ENCODE data around the gene FOSB. TPM values are rescaled to one million over a fixed set of nuclear protein-coding genes. Genes with fewer than 3 reads are reported as not detected.
A peak's percentile ranks its signal among the peaks of the same experiment; 100 is the strongest.

The FOSB gene
- total and polyA plus RNA-seq, 7 experiments from 2014 or later = 2.1 to 1,925 (median 19.3) TPM

DNA sequence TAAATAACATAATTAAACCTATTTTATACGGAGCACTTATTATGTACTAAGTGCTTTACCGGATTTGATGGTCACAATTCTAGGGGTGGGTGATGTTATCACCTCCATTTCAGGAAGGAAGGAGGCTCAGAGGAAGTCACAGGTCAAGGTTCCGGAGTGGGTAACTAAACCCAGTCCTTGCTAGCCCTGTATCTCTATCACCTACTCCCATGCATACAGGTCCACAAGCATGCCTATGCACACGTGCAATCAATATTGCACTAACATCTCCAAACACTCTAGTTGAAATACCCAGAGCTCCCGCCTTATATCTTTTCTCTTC lies 17.8 kb upstream of the FOSB start:
- Mint-ChIP-seq H3K4me1 (peaks cover 24 to 65% (median 46%) of the 10 kb centered on the region in 7 donors), H3K27ac (peak overlapping the region; percentile 97 to 100 (median 99)), H3K27me3 (peaks cover 0 to 16% (median 0%) of the 10 kb centered on the region in 5 donors)

DNA sequence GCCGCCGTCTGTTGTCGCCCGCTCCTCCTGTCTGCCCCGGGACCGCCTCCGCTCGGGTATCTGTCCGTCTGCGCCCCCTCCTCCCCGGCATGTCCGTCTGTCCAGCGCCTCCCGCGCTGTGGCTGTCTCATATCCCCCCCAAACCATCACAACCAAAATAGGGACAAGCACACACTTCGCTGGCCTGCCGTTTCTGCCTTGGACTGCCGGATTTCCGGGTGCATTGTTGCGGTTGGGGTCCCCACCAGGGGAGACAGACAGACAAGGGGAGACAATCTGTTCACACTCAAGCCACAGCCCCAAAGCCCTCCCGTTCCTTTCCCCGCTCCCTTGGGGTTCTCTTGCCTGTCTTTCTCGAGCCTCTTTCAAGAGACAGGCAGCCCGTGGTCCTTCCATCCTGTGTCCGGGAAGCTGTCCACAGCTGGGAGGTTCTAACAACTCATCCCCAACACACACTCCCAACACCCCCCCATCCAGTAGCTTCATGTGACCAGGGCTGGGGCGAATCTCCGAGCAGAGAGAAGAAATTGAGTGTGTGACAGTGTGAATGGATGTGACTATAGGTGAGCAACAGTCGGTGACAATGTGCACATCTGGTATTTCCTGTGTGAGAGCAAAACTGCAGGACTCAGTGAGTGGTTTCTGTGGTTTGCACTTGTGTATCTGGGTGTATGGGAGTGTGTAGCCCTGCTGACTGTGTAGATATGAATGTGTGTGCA lies 16.5 kb upstream of the FOSB start:
- Mint-ChIP-seq H3K27me3 (peaks cover 0 to 26% (median 0%) of the 10 kb centered on the region in 5 donors), H3K4me3 (peak overlapping the region; percentile 81 to 97 (median 90)), H3K9me3 (peaks cover 0 to 11% (median 0%) of the 10 kb centered on the region in 11 donors), H3K36me3 (no peaks in the 10 kb centered on the region), H3K27ac (peak overlapping the region; percentile 96 to 100 (median 99)), H3K4me1 (peaks cover 30 to 66% (median 47%) of the 10 kb centered on the region in 7 donors)
- H3K4me1 ChIP-seq (ENCODE audit: control insufficient read depth in 2 of 2, insufficient read depth in 2 of 2, low read length in 2 of 2) = peaks cover 25 to 41% of the 10 kb centered on the region in 2 donors
- no peaks in the 10 kb centered on the region for H3K36me3 ChIP-seq (ENCODE audit: control insufficient read depth in 2 of 3, insufficient read depth in 3 of 3, low read length in 3 of 3)
- no peaks in the 10 kb centered on the region for H3K9me3 ChIP-seq (ENCODE audit: control insufficient read depth in 2 of 3, low read length in 3 of 3)
- no peaks in the 10 kb centered on the region for H3K27me3 ChIP-seq (ENCODE audit: control insufficient read depth in 2 of 2, insufficient read depth in 2 of 2, low read length in 2 of 2)
- ATAC-seq (peak; percentile 50), DNase-seq (peak in 7 of 9 donors; percentile 52 to 78 (median 71))
- peak overlapping the region; percentile 70 for H3K4me3 ChIP-seq (ENCODE audit: low read length)
- ChIA-PET CTCF (interaction anchor here (0.9 to 1.0 kb wide), 2 partner anchors 12 to 33 kb away, joined by 3 to 4 read pairs; no protein-coding TSS in a partner anchor), POLR2A (interaction anchor here (1.6 to 2.3 kb wide), 2 partner anchors 12 to 18 kb away, joined by 5 to 9 read pairs; no protein-coding TSS in a partner anchor)
- H3K27ac ChIP-seq (ENCODE audit: low read depth, low read length) = peak overlapping the region; percentile 99
- intact Hi-C loops (cut with micrococcal nuclease) = loop anchor here (1.0 kb wide), 3 partner anchors 8 to 16 kb away; partner anchors contain the start of gene FOSB (in 1 of the 2)

More for the DNA sequence above, 17.8 kb upstream of the FOSB start:
- no peak for DNase-seq
- peak overlapping the region; percentile 99 for H3K27ac ChIP-seq (ENCODE audit: low read depth, low read length)
- Mint-ChIP-seq H3K36me3 (no peaks in the 10 kb centered on the region), H3K9me3 (peaks cover 0 to 11% (median 0%) of the 10 kb centered on the region in 11 donors), H3K4me3 (peak overlapping the region; percentile 86 to 97 (median 96))
- H3K4me3 ChIP-seq (ENCODE audit: low read length) = peak overlapping the region; percentile 65
- intact Hi-C loops (cut with micrococcal nuclease) = loop anchor here (1.0 kb wide), 4 partner anchors 11 to 134 kb away; partner anchors contain the start of genes FOSB (in 1 of the 2) and OPA3 (in 1 of the 2)
- peak; percentile 39 for ATAC-seq
- CTCF ChIA-PET = interaction anchor here (0.8 to 1.7 kb wide), 2 partner anchors 11 to 29 kb away, joined by 3 to 11 read pairs; no protein-coding TSS in a partner anchor
- H3K36me3 ChIP-seq (ENCODE audit: control insufficient read depth in 2 of 3, insufficient read depth in 3 of 3, low read length in 3 of 3) = no peaks in the 10 kb centered on the region
- peaks cover 20 to 33% of the 10 kb centered on the region in 2 donors for H3K4me1 ChIP-seq (ENCODE audit: control insufficient read depth in 2 of 2, insufficient read depth in 2 of 2, low read length in 2 of 2)
- no peaks in the 10 kb centered on the region for H3K27me3 ChIP-seq (ENCODE audit: control insufficient read depth in 2 of 2, insufficient read depth in 2 of 2, low read length in 2 of 2)
- POLR2A ChIA-PET = interaction anchor here (0.6 to 3.0 kb wide), 4 partner anchors 11 to 117 kb away, joined by 3 to 14 read pairs (median 4); partner anchors contain the start of gene FOSB
- no peaks in the 10 kb centered on the region for H3K9me3 ChIP-seq (ENCODE audit: control insufficient read depth in 2 of 3, low read length in 3 of 3)

DNA sequence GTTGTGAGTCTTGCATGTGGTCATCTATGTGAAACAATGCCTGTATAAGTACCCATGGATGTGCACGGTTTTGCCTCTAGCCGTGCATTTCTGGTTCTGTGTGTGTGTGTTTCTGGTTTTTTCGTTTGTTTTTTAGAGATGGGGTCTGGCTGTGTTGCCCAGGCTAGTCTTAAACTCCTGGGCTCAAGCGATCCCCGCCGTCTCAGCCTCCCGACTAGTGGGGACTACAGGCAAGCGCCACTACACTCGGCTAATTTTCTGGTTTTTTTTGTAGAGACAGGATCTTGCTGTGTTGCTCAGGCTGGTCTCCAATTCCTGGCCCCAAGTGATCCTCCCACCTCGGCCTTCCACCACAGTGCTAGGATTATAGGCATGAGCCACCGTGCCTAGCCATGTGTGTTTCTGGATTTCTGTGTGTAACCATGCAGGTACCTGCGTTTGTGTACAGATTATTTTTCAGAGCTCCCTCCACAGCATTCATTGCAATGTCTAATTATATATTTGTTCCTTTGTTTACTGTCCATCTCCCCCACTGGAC lies 15.9 kb upstream of the FOSB start:
- Histone ChIP-seq H3K27me3 (ENCODE audit: control insufficient read depth in 2 of 2, insufficient read depth in 2 of 2, low read length in 2 of 2) (no peaks in the 10 kb centered on the region), H3K4me1 (ENCODE audit: control insufficient read depth in 2 of 2, insufficient read depth in 2 of 2, low read length in 2 of 2) (peaks cover 27 to 46% of the 10 kb centered on the region in 2 donors), H3K9me3 (ENCODE audit: control insufficient read depth in 2 of 3, low read length in 3 of 3) (no peaks in the 10 kb centered on the region), H3K4me3 (ENCODE audit: low read length) (peak overlapping the region; percentile 70), H3K27ac (ENCODE audit: low read depth, low read length) (peak overlapping the region; percentile 99), H3K36me3 (ENCODE audit: control insufficient read depth in 2 of 3, insufficient read depth in 3 of 3, low read length in 3 of 3) (no peaks in the 10 kb centered on the region)
- Mint-ChIP-seq H3K4me3 (peak overlapping the region; percentile 81 to 97 (median 90)), H3K36me3 (no peaks in the 10 kb centered on the region), H3K27ac (peak overlapping the region; percentile 96 to 100 (median 99)), H3K27me3 (peaks cover 0 to 29% (median 0%) of the 10 kb centered on the region in 5 donors), H3K4me1 (peaks cover 32 to 68% (median 50%) of the 10 kb centered on the region in 7 donors), H3K9me3 (peaks cover 0 to 11% (median 0%) of the 10 kb centered on the region in 11 donors)
- intact Hi-C loops (cut with micrococcal nuclease) = loop anchor here (1.0 kb wide), 3 partner anchors 7 to 15 kb away; partner anchors contain the start of gene FOSB (in 1 of the 2)
- ChIA-PET POLR2A (interaction anchor here (1.6 to 2.3 kb wide), 2 partner anchors 13 to 17 kb away, joined by 5 to 9 read pairs; no protein-coding TSS in a partner anchor), CTCF (interaction anchor here (0.9 to 1.0 kb wide), 3 partner anchors 10 to 32 kb away, joined by 3 to 4 read pairs (median 3); no protein-coding TSS in a partner anchor)
- ATAC-seq = no peak
- no peak for DNase-seq

DNA sequence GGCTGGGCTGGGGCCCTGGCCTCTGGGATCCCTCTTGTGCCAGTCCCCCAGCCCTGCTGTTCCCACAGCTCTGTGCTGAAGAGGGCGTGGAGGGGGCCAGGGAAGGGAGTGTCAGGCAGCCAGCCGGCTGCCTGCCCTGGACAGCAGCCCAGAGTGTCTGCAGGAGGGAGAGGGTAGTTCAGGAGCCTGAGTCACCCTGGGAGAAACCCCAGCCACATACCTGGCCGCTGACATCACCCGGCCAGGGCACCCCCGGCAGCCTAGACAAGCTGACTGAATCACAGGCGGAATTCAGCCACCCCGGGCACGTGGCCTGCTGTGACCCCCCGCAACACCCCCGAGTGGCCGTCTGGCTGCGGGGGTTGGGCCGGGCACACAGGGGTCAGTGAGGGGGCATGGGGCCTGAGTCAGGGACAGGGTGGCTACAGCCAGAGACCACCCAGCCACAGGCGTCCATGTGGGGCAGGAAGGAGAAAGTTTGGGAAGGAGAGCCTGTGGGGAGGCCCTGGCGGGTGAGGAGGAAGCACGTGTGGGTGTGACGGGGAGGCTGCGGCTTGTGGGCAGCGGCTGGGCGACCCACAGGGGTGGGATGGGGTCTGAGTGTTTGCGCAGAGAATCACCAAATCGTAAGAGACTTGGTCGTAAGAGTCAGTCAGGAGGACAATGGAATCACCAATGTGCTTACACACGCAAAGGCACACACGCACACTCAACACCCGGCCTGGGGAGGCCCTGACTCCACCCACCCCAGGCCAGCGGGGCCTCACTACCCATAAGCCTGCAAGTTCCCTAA lies 11.9 kb upstream of the FOSB start:
- H3K4me3 Mint-ChIP-seq = peak overlapping the region in 6 of 10 donors; percentile 16 to 49 (median 32)
- peak overlapping the region in 6 of 9 donors; percentile 14 to 84 (median 56) for H3K27ac Mint-ChIP-seq
- no peaks in the 10 kb centered on the region for H3K36me3 ChIP-seq (ENCODE audit: control insufficient read depth in 2 of 3, insufficient read depth in 3 of 3, low read length in 3 of 3)
- H3K27me3 ChIP-seq (ENCODE audit: control insufficient read depth in 2 of 2, insufficient read depth in 2 of 2, low read length in 2 of 2) = no peaks in the 10 kb centered on the region
- peaks cover 26 to 39% (median 31%) of the 10 kb centered on the region in 7 donors for H3K4me1 Mint-ChIP-seq
- intact Hi-C loops (cut with micrococcal nuclease) = loop anchor here in 1 of 2 donors (1.0 kb wide), 1 partner anchor 11 kb away; the partner anchor contains the start of gene FOSB
- ChIA-PET CTCF (interaction anchor here (0.9 to 2.2 kb wide), 2 partner anchors 11 to 17 kb away, joined by 3 to 7 read pairs; no protein-coding TSS in a partner anchor), POLR2A (interaction anchor here (0.8 to 1.9 kb wide), 2 partner anchors 13 to 17 kb away, joined by 4 to 8 read pairs; partner anchors contain the start of gene FOSB)
- no peak overlapping the region for H3K27ac ChIP-seq (ENCODE audit: low read depth, low read length)
- peak; percentile 74 for ATAC-seq
- peaks cover 0 to 39% (median 0%) of the 10 kb centered on the region in 5 donors for H3K27me3 Mint-ChIP-seq
- no peaks in the 10 kb centered on the region for H3K36me3 Mint-ChIP-seq
- peaks cover 17 to 30% of the 10 kb centered on the region in 2 donors for H3K4me1 ChIP-seq (ENCODE audit: control insufficient read depth in 2 of 2, insufficient read depth in 2 of 2, low read length in 2 of 2)
- H3K4me3 ChIP-seq (ENCODE audit: low read length) = no peak overlapping the region
- H3K9me3 ChIP-seq (ENCODE audit: control insufficient read depth in 2 of 3, low read length in 3 of 3) = no peaks in the 10 kb centered on the region
- H3K9me3 Mint-ChIP-seq = peaks cover 0 to 5% (median 0%) of the 10 kb centered on the region in 11 donors
- peak in 3 of 9 donors; percentile 23 to 70 (median 58) for DNase-seq

DNA sequence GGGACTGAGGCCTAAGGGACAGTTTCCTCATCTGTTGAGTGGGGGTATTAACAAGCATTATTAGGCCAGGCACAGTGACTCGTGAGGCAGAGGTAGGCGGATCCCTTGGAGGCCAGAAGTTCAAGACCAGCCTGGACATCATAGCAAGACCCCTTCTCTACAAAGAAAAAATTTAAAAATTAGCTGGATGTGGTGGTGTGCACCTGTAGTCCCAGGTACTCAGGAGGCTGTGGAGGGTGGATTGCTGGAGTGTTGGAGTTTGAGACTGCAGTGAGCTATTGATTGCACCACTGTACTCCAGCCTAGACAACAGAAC lies 11.3 kb upstream of the FOSB start:
- Histone ChIP-seq H3K4me1 (ENCODE audit: control insufficient read depth in 2 of 2, insufficient read depth in 2 of 2, low read length in 2 of 2) (peaks cover 12 to 24% of the 10 kb centered on the region in 2 donors), H3K27me3 (ENCODE audit: control insufficient read depth in 2 of 2, insufficient read depth in 2 of 2, low read length in 2 of 2) (no peaks in the 10 kb centered on the region), H3K4me3 (ENCODE audit: low read length) (no peak overlapping the region), H3K36me3 (ENCODE audit: control insufficient read depth in 2 of 3, insufficient read depth in 3 of 3, low read length in 3 of 3) (no peaks in the 10 kb centered on the region), H3K27ac (ENCODE audit: low read depth, low read length) (no peak overlapping the region), H3K9me3 (ENCODE audit: control insufficient read depth in 2 of 3, low read length in 3 of 3) (no peaks in the 10 kb centered on the region)
- peak overlapping the region in 4 of 9 donors; percentile 51 to 84 (median 63) for H3K27ac Mint-ChIP-seq
- peaks cover 21 to 34% (median 26%) of the 10 kb centered on the region in 7 donors for H3K4me1 Mint-ChIP-seq
- intact Hi-C loops (cut with micrococcal nuclease) = no loop called here
- DNase-seq = no peak
- peaks cover 0 to 34% (median 0%) of the 10 kb centered on the region in 5 donors for H3K27me3 Mint-ChIP-seq
- ChIA-PET POLR2A (interaction anchor here (0.8 to 1.9 kb wide), 2 partner anchors 12 to 17 kb away, joined by 4 to 8 read pairs; partner anchors contain the start of gene FOSB), CTCF (interaction anchor here (0.6 to 2.2 kb wide), 4 partner anchors 10 to 236 kb away, joined by 3 to 7 read pairs (median 3); partner anchors contain the start of gene QPCTL)
- H3K4me3 Mint-ChIP-seq = peak overlapping the region in 3 of 10 donors; percentile 16 to 49 (median 42)
- peaks cover 0 to 3% (median 0%) of the 10 kb centered on the region in 11 donors for H3K9me3 Mint-ChIP-seq
- no peaks in the 10 kb centered on the region for H3K36me3 Mint-ChIP-seq
- ATAC-seq = no peak
